CD4-positive, alpha-beta T cell treated with Interferon gamma for 1 hour (primary cell): ENCODE results near the gene PPEF1.
"Not testable (repeated sequence)": the region's sequence is repeated elsewhere in the genome, so short reads cannot be mapped to it uniquely, and the experiment has no call there.

ENCODE experiments used
- DNase-seq: peaks from one replicate; pipeline ENCODE4 v3.0.0-alpha.2; 2020

The PPEF1 gene

DNA sequence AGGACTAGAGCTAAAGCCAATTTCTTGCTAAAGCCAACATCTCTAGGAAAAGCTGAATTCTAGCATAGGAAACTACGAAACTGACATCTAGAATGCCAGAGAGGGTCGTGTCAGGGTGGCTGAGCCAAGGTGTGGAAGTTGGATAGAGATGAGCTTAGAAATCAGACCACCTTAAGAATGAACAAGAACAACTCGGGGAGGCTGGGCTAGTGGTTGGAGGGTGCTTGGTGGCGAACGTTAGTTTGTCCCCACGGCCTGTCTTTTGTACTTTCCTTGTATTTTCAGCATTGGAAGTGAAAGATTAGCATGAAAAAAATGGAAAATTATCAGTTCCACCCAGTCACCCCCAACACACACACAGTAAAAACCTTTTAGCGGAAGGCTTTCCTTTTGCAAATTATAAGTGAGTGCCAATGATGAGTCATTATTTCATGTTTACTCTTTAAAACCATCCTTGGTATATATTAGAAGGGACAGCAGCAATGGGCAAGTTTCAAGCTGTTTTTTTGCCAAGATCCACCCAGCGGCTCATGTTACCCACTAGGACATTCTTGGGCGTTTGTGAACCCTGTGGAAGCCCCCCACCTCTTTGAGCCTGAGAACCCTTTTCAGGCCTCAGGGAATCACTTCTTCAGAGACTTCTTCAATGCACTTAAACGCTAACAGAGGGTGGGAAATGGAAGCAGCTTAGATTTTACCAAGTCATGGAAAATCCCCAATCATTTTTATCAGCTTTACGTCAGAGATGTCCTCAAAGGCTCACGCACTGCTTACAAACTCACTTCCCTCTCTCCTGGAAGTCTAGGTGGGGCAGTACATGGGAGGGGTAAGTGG, 4.9 kb upstream of the PPEF1 start:
- DNase-seq: no peak

DNA sequence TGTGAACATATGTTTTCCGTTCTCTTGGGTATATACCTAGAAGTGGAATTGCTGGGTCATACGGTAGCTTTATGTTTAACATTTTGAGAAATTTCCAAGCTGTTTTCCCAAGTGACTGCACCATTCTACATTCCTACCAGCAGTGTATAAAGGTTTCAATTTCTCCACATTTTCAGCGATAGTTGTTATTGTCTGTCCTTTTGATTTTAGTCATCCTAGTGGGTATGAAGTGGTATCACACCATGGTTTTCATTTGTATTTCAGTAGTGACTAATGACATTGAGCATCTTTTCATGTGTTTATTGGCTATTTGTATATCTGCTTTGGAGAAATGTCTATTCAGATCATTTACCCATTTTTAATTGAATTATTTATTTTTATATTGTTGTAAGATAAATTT, 2.4 kb downstream of the PPEF1 start:
- no peak for DNase-seq

DNA sequence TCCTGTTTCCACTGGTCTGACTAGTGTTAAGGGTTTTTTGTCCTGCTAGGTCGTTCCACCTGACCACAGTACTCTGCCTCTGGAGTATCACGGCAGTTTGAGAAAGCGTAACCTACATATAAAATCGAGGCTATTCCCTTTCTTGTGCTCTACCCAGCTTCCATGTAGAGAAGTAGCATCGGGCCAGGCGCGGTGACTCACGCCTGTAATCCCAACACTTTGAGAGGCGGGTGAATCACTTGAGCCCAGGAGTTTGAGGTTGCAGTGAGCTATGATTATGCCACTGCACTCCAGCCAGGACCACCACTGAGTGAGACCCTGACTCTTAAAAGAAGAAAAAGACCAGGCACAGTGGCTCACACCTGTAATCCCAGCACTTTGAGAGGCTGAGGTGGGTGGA, 7.5 kb downstream of the PPEF1 start:
- no peak for DNase-seq

DNA sequence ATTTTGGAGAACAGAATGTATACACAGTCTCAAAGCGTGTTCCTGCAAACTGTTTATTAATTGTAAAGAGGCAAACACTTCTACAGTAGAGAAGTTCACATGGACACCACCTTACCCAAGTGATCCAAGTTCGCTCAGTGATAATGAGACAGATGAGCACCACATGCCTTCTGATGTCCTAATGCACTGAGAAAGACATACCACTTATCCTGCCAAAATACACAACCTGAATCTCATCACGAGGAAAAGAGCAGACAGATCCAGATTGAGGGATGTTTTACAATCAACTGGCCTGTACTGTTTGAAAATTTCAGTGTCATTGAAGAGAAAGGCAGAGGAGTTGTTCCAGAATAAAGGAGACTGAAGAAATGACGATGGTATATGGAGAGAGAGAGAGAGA, 12.4 kb downstream of the PPEF1 start:
- DNase-seq: no peak

DNA sequence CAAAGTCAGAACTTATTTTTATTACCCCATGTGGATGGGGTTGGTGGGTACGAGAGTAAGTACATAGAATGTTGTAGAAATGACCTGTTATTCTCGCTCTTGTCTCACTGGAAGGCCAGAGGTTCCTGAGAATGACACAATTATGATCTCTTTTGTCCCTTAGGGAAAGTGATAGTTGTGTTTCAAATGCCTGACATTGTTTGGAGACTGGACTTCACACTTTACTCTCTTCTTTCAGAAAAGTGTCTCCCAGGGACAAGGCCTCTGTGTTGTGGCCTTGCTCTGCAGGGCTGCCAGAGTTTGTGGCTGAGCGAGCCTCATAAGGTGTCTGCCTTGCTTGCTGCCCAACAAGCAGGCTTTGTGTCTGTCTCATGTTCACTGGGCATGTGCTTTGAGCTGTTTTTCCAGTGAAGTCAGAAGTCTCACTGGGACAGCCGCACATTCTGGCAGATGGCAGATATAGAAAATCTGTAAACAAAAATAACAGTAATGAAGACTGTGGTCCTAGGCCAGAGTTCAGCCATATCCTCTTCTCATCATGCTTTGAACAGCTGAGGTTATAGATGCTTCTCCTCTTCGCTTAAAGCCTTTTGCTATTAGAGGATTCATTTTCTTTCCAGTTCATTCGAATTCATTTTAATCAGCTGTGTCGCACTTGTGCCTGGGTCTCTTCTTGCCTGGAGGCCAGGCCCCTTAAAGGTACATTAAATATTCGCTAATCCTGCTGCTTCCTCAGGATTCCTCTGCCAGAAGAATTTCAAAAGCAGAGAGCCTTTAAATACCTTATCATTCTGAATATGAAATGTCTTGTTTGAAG, 14.4 kb downstream of the PPEF1 start:
- DNase-seq: no peak

DNA sequence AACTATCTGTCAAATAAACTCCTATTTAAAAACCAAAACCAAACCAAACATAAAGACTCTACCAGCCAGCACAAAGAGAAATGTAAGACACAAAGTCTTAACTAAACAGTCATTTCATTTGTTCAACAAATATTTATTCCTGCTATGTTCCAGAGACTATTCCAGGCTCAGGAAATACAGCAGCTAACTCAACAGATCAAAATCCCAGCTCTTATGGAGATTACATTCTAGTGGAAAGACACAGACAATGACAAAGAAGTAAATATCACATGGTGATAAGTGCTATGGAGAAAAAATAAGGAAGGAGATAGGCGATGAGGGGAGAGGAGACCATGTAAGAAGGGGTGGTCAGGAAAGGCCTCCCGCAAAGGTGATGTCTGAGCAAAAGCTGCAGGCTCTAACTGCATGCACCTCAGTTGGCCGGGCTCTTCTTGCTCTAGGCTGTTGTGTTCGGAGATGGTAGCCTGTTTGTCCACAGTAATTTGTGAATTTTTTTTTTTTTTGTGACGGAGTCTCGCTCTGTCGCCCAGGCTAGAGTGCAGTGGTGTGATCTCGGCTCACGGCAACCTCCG, 15.1 kb downstream of the PPEF1 start:
- no peak for DNase-seq

DNA sequence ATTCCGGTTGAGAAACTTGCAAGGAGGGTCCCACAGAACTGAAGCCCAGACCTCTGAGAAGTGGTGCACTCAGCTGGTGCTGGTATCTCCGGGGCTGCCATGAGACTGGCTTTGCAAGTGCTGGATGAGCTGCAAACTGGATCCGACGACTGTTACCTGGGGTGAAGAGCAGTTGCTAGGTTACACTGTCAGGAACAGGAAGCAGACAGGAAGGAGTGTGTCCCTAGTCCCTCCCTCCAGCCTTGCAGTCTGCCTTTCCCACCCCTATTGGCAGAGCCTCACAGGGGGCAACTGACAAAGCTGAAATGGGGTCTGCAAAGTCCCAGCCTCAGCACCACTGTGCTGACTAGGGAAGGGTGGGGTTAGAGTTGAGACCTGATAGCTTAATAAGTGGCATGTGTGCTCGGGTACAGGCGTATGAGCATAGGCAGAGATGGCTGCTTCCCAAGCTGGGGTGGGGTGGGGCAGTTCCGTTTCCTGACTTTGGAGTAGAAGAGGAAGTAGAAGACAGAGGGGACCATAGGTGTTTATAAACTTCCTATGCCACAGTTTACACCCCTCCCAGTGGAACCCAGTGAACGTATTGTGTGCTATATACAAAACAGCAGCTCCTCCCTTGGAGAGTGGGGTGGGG, 18.0 kb downstream of the PPEF1 start:
- no peak for DNase-seq

DNA sequence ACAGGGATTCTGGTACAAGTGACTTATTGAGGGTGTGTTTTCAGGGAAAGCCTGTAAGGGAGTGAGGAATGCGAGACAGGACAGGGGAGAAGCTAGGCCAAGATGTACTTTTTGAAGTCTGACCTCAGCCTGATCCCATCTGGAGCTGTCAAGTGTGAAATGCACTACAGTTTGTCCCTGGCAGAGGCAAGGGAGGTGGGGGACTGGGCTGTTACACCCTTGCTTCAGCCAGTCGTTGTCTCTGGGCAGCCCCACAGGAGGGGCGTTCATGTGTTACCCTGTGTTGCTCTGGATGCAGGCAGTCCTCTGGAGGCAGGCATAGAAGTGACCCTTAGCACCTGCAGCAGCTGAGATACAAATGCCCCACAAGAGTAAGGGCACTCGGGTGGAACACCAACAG, 25.8 kb downstream of the PPEF1 start:
- DNase-seq: no peak

DNA sequence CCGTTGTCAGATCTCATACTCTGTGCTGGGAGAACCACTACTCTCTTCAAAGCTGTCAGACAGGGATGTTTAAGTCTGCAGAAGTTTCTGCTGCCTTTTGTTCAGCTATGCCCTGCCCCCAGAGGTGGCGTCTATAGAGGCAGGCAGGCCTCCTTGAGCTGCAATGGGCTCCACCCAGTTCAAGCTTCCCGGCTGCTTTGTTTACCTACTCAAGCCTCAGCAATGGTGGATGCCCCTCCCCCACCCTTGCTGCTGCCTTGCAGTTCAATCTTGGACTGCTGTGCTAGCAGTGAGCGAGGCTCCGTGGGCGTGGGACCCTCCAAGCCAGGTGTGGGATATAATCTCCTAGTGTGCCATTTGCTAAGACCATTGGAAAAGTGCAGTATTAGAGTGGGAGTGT, 32.2 kb downstream of the PPEF1 start:
- DNase-seq: not testable (repeated sequence)

DNA sequence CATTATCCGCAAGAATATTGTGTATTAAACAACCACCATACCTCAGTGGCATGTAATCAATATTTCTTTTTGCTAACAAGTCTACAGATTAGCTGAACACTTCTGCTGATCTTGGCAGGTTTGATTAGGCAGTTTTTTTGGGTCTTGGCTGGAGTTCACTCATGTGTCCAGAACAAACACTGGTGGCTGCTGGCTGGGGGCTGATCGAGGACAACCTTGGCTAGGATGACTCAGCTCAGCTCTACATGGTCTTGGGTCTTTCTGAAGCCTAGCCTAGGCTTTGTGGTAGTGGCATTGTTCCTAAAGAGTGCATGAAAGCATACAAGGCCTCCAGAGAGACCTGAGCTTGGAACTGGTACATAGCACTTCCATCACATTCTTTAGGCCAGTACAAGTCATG, 41.1 kb downstream of the PPEF1 start:
- DNase-seq: no peak

DNA sequence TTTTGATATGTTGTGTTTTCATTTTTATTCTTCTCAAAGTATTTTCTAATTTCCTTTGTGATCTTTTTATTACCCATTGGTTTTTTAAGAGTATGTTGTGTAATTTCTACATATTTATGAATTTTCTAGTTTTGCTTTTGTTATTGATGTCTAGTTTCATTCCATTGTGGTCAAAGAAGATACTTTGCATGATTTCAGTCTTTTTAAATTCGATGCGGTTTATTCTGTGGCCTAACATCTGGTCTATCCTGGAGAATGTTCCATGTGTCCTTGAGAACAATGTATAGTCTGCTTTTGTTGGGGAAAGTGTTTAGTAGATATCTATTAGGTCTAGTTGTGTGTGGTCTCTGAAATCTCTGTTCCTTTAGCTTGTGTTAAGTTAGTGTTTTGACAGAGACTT, 46.2 kb downstream of the PPEF1 start:
- DNase-seq: no peak

DNA sequence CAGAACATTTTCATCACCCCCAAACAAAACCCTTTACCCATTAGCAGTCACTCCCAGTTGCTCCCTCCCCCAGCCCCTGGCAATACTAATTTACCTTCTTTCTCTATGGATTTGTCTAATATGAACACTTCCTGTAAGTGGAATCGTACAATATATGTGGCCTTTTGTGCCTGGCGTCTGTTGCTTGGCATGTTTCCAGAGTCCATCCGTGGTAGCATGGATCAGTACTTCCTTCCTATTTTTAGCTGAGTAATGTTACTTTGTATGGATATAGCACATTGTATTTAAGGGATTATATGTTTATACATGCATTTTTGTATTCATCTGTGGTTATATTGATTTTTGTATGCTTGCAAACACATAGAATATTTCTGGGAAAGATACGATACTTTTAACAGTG, 48.2 kb downstream of the PPEF1 start:
- no peak for DNase-seq

DNA sequence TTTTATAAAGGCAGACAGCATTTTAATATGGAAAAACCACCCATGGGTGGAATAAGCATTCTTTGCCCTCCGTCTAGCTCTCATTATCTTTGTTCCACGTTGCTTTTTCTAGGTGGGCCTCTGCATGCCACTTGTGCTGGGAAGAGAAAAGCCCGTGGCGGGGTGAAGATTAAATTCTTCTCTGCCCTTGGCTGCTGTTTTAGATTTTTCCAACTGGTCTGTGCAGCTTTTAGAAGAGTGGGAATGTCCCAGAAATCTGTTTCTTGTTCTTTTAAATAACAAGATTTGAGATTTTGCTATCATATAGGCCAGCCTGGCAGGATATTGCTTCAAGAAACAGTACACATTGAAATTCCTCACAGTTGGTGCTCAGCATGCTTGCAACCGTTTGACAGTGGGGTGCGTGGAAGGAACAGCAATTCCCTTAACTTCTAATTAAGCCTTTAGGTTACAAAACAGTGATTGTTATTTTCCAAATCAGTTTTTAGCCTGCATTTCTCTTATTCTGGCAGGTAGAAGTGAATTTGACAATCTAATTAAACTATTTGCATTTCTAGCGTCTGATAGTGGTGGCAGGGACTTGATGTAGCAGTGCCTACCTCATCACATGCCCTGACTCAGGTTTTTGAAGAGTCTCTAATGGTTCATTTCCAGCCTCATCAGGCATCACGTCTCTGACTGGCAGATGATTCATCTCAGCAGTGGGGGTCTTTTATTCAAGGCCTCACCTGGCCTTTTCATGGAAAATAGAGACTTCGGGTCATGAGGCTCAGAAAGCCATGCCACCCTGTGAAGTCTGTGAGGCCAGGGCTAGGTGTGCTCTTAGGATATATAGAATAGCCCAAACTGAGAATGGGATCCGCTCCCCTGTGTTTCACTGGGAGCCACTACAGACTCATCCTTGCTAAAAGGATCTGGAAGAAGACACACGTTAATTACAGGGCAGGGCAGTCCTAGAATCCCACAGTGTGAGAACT, 50.8 kb downstream of the PPEF1 start:
- DNase-seq: no peak

DNA sequence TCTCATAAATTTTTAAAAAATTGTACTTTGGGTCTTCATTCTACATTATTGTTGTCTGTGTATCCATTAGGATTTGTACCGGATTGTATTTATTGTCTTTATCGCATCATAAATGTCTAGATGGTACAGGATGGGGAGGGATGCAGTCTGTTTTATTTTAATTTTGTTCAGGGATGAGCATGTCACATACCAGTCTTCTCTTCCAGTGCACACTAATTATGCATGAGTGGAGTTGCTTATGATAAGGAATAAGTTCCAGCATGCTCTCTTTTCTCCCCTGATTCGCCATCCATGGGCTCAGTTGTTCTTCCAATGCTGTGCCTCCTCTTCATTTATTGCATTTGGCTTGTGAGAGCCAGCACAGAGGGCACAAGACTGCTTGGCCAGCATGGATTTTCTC, 54.3 kb downstream of the PPEF1 start:
- no peak for DNase-seq

DNA sequence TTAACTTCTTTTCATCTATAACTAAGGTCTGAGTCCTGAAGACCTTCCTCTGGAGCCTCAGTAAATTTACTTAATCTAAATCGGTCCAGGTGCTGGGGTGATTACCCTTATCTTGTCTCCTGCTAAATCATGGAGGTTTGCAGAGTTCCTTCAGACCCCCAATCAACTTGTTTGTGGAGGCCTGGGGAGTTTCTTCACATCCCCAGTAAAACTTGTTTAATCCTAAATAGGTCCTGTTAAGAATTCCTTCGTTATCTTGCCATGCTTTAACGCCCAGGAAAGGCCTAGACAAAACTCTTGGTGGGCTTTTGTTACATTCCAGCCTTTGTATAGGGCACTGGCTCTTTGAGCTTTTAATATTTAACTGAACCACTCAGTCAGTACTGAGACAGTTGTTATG, 55.7 kb downstream of the PPEF1 start:
- not testable (repeated sequence) for DNase-seq

DNA sequence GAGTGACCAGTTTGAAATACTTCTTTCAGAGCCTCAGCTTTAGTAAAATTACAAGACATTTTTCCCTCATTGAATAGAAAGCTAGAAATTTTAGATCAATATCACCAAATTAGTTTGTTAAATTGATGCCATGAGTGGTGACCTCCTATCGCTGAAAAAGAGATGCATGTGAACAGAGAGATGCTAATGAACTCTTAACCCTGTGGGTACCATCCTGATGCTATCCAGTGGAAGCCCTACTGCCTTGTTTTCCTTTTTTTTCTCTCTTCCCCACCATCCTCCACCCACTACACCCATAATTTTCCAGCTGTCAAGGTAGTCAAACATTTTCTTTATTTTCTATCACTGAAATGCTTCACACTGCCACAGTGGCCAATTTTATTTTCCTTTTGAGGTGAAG, 61.9 kb downstream of the PPEF1 start:
- DNase-seq: no peak

DNA sequence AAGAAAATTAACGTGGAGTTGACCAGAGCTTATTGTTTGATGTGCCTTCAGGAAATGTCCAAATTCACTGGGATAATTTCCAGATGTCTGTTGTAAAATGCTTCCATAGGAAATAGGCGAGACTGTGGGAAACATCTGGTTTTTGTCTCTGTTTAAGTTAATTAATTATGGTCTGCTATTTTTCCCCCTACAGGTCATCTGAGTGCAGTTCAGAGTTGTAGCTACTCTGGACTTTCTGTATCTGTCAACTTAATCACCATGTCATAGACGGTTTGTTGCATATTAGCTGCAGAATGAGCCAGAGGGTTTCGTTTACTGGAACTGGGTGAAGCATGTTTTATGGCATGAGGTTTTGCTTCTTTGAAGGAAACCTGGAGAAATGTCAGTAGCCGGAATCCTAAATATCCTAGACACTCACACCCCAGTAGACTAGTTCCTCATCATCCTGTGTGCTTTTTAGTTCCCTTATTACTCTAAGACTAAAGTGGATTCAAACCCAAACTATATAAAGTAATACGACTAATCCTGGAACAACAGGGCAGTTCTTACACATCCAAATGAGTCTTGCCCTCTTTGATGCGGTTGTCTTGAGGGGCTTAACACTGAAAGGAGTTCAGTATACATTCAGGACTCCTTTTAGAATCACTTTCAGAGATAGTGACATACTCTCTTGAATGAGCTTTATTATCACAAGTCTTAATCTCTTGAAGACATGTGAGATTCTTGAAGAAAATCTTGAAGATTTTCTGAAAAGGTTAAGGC, 62.5 kb downstream of the PPEF1 start:
- DNase-seq: no peak

DNA sequence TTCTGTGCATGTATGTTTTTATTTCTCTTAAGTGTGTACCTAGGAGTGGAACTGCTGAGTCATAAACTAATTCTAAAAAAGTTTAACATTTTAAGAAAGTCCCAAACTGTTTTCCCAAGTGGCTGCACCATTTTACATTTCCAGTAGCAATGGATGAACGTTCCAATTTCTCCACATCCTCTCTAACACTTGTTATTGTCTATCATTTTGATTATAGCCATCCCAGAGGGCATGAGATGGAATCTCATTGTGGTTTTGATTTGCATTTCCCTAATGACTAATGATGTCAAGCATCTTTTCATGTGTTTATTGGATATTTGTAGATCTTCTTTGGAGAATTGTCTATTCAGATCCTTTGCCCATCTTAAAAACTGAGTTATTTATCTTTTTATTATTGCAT, 82.5 kb downstream of the PPEF1 start:
- DNase-seq: no peak

DNA sequence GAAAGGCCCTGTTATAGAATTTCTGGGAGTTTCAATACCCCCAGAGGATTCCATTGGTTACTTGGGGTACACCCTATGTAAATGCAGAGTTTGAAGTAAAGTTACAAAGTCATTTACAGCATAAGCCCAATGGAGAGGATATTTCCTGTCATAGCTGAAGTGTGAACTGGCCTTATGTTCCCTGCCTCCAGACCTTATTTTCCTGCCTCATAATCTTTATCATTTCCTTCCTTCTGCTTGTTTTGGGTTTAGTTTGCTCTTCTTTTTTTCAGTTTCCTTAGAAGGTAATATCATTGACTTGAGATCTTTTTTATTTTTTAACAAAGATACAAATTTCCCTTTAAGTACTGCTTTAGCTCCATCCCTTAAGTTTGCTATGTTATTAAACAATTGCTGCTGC, 85.4 kb downstream of the PPEF1 start:
- DNase-seq: no peak

DNA sequence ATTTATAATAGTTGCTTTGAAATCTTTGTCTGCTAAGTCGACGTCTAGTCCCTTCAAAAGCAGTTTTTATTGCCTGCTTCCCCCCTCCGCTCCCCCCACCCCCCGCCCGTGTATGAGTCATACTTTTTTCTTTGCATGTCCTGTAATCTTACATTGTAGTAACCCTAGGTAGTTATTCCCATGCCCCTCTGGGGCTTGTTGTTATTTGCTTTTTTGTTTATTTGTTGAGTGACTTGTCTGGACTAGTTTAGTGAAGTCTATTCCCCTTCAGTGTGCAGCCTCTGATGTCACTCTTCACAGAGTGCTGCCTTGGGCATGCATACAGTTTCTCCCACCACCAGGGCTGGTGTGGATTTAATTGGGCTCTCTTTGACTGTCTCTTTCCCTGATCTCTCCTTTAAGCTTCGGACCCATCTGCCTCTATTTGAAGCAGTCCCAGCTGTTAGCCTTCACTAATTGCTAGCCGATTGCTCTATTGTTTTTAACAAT, 86.2 kb downstream of the PPEF1 start:
- no peak for DNase-seq

DNA sequence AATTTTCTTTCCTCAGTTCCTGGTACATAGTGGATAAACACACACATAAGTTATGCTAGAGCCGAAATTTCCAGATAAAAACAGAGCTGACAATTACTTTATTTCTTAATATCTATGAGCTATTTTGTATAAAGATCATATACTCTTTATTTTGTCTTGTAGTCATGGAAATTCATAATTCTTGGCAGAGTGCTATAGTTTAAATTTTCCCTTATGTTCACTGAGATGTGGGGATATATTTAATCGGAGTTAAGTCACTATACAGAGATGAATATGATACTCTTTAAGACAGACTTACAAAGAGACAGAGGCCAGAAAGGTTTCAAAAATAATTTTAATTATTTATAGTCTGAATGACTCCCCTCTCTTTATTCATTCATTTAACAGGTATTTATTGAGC, 89.7 kb downstream of the PPEF1 start:
- no peak for DNase-seq
